WTC11 (cell line): Measurements from ENCODE around the gene AFF3. TPM values are rescaled to one million over a fixed set of nuclear protein-coding genes. Genes with fewer than 3 reads are reported as not detected.

ENCODE experiments used
- ATAC-seq: fragments of 200-7000 bp; cut with Tn5 transposase; 2 replicates; pipeline ENCODE4 v1.10.0; 2021; ENCODE audit warnings: mild to moderate bottlenecking, moderate library complexity
- CTCF ChIA-PET: fragments of 300-600 bp; sonication (Branson Sonifier 250); formaldehyde crosslinking; loops from one replicate; lab custom pipeline; 2021; ENCODE audit warnings: antibody characterized with exemption; lab: Charles Lee
- POLR2A ChIA-PET: fragments of 350-600 bp; sonication (Branson Sonifier 250); formaldehyde crosslinking; loops from one replicate; lab custom pipeline; 2021; ENCODE audit warnings: antibody characterized with exemption; lab: Charles Lee
- DNase-seq: peaks from one replicate; pipeline ENCODE4 v3.0.0; 2021; ENCODE audit warnings: low spot score
- H3K27ac Mint-ChIP-seq: 2 replicates; pipeline ENCODE4 v1.8.0; 2021; ENCODE audit warnings: mixed read lengths
- H3K27me3 Mint-ChIP-seq: 2 replicates; pipeline ENCODE4 v1.8.0; 2021; ENCODE audit warnings: low read depth, mild to moderate bottlenecking, moderate library complexity, mixed read lengths
- H3K36me3 Mint-ChIP-seq: 2 replicates; pipeline ENCODE4 v1.8.0; 2021; ENCODE audit warnings: mixed read lengths
- H3K4me1 Mint-ChIP-seq: 2 replicates; pipeline ENCODE4 v1.8.0; 2022; ENCODE audit warnings: mixed read lengths
- H3K4me3 Mint-ChIP-seq: 2 replicates; pipeline ENCODE4 v1.8.0; 2021; ENCODE audit warnings: mild to moderate bottlenecking, moderate library complexity, mixed read lengths
- H3K9me3 Mint-ChIP-seq: 2 replicates; pipeline ENCODE4 v1.8.0; 2021; ENCODE audit warnings: mixed read lengths
- ARID4B ChIP-seq: sonication (generic); formaldehyde crosslinking; IDR thresholded peaks from 2 replicates; pipeline ENCODE4 v1.8.0; 2023; ENCODE audit warnings: missing genetic modification reagents, mild to moderate bottlenecking, borderline replicate concordance
- ATF1 ChIP-seq: sonication (generic); formaldehyde crosslinking; IDR thresholded peaks from 2 replicates; pipeline ENCODE4 v1.8.1; 2023; ENCODE audit warnings: mild to moderate bottlenecking, moderate library complexity, missing genetic modification reagents
- ATF2 ChIP-seq: sonication (generic); formaldehyde crosslinking; IDR thresholded peaks from 2 replicates; pipeline ENCODE4 v1.8.1; 2022; ENCODE audit warnings: low read depth, missing genetic modification reagents, borderline replicate concordance
- ATF3 ChIP-seq: sonication (generic); formaldehyde crosslinking; conservative IDR thresholded peaks from 2 replicates; pipeline ENCODE4 v1.8.1; 2022; ENCODE audit warnings: mild to moderate bottlenecking, missing genetic modification reagents
- ATF6 ChIP-seq: sonication (generic); formaldehyde crosslinking; IDR thresholded peaks from 2 replicates; pipeline ENCODE4 v1.8.1; 2023; ENCODE audit warnings: mild to moderate bottlenecking, missing genetic modification reagents
- CBFB ChIP-seq: sonication (generic); formaldehyde crosslinking; IDR thresholded peaks from 2 replicates; pipeline ENCODE4 v1.8.1; 2022; ENCODE audit warnings: mild to moderate bottlenecking, low read depth, missing genetic modification reagents
- CREB1 ChIP-seq: sonication (generic); formaldehyde crosslinking; IDR thresholded peaks from 2 replicates; pipeline ENCODE4 v1.8.0; 2023; ENCODE audit warnings: mild to moderate bottlenecking, missing genetic modification reagents
- ETV6 ChIP-seq: sonication (generic); formaldehyde crosslinking; IDR thresholded peaks from 2 replicates; pipeline ENCODE4 v1.8.1; 2022; ENCODE audit warnings: mild to moderate bottlenecking, missing genetic modification reagents
- GRHL2 ChIP-seq: fragments of 250-450 bp; sonication (Bioruptor Pico); IDR thresholded peaks from 2 replicates; pipeline ENCODE4 v1.8.0; 2022; ENCODE audit warnings: mild to moderate bottlenecking, moderate library complexity; ENCODE audit not compliant: insufficient replicate concordance, severe bottlenecking
- KAT7 ChIP-seq: sonication (generic); formaldehyde crosslinking; IDR thresholded peaks from 2 replicates; pipeline ENCODE4 v1.8.1; 2023; ENCODE audit warnings: missing genetic modification reagents, mild to moderate bottlenecking, borderline replicate concordance
- MAX ChIP-seq: sonication (generic); formaldehyde crosslinking; IDR thresholded peaks from 2 replicates; pipeline ENCODE4 v1.8.0; 2022; ENCODE audit warnings: mild to moderate bottlenecking, missing genetic modification reagents
- NFATC4 ChIP-seq: fragments of 250-450 bp; sonication (Bioruptor Pico); IDR thresholded peaks from 2 replicates; pipeline ENCODE4 v1.9.0; 2021; ENCODE audit warnings: mild to moderate bottlenecking
- NR2C2 ChIP-seq: sonication (generic); formaldehyde crosslinking; IDR thresholded peaks from 2 replicates; pipeline ENCODE4 v1.8.0; 2022; ENCODE audit warnings: mild to moderate bottlenecking, missing genetic modification reagents
- PREB ChIP-seq: sonication (generic); formaldehyde crosslinking; IDR thresholded peaks from 2 replicates; pipeline ENCODE4 v1.8.1; 2022; ENCODE audit warnings: mild to moderate bottlenecking, missing genetic modification reagents, moderate library complexity, borderline replicate concordance
- PRRX2 ChIP-seq: fragments of 250-450 bp; sonication (Bioruptor Pico); IDR thresholded peaks from 2 replicates; pipeline ENCODE4 v1.8.0; 2021; ENCODE audit warnings: mild to moderate bottlenecking
- TCF7 ChIP-seq: sonication (generic); formaldehyde crosslinking; IDR thresholded peaks from 2 replicates; pipeline ENCODE4 v1.8.0; 2022; ENCODE audit warnings: mild to moderate bottlenecking, low read depth, missing genetic modification reagents, moderate library complexity
- TEAD4 ChIP-seq: sonication (generic); formaldehyde crosslinking; IDR thresholded peaks from 2 replicates; pipeline ENCODE4 v1.8.0; 2022; ENCODE audit warnings: mild to moderate bottlenecking, missing genetic modification reagents
- ZNF423 ChIP-seq: fragments of 250-450 bp; sonication (Bioruptor Pico); IDR thresholded peaks from 2 replicates; pipeline ENCODE4 v2.1.2; 2022; ENCODE audit warnings: mild to moderate bottlenecking, moderate library complexity
- ZNF425 ChIP-seq: fragments of 250-450 bp; sonication (Bioruptor Pico); conservative IDR thresholded peaks from 2 replicates; pipeline ENCODE4 v1.9.0; 2021; ENCODE audit warnings: mild to moderate bottlenecking
- ZNF512 ChIP-seq: sonication (generic); formaldehyde crosslinking; IDR thresholded peaks from 2 replicates; pipeline ENCODE4 v1.8.1; 2022; ENCODE audit warnings: missing genetic modification reagents, borderline replicate concordance
- total RNA-seq: library from RNA; stranded (reverse); gene quantifications from 3 replicates; pipeline ENCODE4 v1.2.3, GENCODE V29; 2021

AFF3 gene
- total RNA-seq, 1 experiment from 2014 or later: 1.2 TPM

- no peak for TF ChIP-seq ARID4B
- TF ChIP-seq ATF2 (CRISPR knock-in tag): no peak
- no peak for TF ChIP-seq ZNF423 (CRISPR knock-in tag)
- TF ChIP-seq CREB1 (CRISPR knock-in tag): no peak
- no peak for TF ChIP-seq KAT7
- TF ChIP-seq NFATC4 (CRISPR knock-in tag): no peak
- no peak for TF ChIP-seq ZNF425 (CRISPR knock-in tag)
- no peak for TF ChIP-seq PRRX2 (CRISPR knock-in tag)
- no peak for TF ChIP-seq ATF3 (CRISPR knock-in tag)
- no peak for TF ChIP-seq NR2C2 (CRISPR knock-in tag)
- no peak for TF ChIP-seq PREB (CRISPR knock-in tag)
Observed at GRCh38 chr2:99660616-99661406, 481.6 kb downstream of the AFF3 start (continued).

- TF ChIP-seq TCF7 (CRISPR knock-in tag): no peak
- TF ChIP-seq MAX (CRISPR knock-in tag): no peak
- no peak for TF ChIP-seq ATF6
- TF ChIP-seq ZNF512 (CRISPR knock-in tag): no peak
- TF ChIP-seq ETV6 (CRISPR knock-in tag): no peak
- no peak for TF ChIP-seq ATF1 (CRISPR knock-in tag)
- TF ChIP-seq CBFB (CRISPR knock-in tag): no peak
- TF ChIP-seq GRHL2 (CRISPR knock-in tag): no peak
- TF ChIP-seq TEAD4 (CRISPR knock-in tag): no peak
- no peak overlapping the region for H3K4me3 Mint-ChIP-seq
- H3K36me3 Mint-ChIP-seq: no peaks in the 10 kb centered on the region
- DNase-seq (no peak), ATAC-seq (no peak)
- H3K27me3 Mint-ChIP-seq: no peaks in the 10 kb centered on the region
- CTCF ChIA-PET: no interaction called here
- H3K9me3 Mint-ChIP-seq: no peaks in the 10 kb centered on the region; the same call in 1 of the 2 replicates
- POLR2A ChIA-PET: no interaction called here
- H3K4me1 Mint-ChIP-seq: peaks cover 8% of the 10 kb centered on the region
- H3K27ac Mint-ChIP-seq: no peak overlapping the region
Observed at GRCh38 chr2:99659874-99660273, 482.5 kb downstream of the AFF3 start.
